ENCODE measurements around the gene GPR75. TPM values are rescaled to one million over a fixed set of nuclear protein-coding genes. Genes with fewer than 3 reads are reported as not detected.

Gene GPR75
- total RNA-seq, 1 donor from 2014 or later = 5.1 TPM

DNA sequence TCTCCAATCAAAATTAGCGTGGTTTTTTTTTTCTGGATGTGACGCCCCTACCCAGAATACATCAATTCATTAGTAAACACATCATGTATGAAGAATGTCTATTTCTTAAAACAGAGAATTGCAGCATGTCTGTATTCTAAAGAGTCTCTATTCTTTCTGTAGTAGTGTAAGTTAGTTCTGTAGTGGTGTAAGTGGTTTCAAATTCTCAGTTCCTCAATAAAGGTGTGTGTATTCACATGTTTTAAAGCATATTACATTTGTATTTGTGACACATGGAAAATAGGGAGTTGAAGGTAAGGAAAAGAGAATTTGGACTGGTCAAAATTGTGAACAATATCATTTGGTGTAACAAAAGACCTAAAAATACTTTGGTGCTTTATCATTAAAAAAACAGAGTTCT lies 8.0 kb upstream of the GPR75 start:
- H3K27me3 Mint-ChIP-seq (ENCODE audit: unreplicated experiment) = no peaks in the 10 kb centered on the region
- TF ChIP-seq, protein P1, sequence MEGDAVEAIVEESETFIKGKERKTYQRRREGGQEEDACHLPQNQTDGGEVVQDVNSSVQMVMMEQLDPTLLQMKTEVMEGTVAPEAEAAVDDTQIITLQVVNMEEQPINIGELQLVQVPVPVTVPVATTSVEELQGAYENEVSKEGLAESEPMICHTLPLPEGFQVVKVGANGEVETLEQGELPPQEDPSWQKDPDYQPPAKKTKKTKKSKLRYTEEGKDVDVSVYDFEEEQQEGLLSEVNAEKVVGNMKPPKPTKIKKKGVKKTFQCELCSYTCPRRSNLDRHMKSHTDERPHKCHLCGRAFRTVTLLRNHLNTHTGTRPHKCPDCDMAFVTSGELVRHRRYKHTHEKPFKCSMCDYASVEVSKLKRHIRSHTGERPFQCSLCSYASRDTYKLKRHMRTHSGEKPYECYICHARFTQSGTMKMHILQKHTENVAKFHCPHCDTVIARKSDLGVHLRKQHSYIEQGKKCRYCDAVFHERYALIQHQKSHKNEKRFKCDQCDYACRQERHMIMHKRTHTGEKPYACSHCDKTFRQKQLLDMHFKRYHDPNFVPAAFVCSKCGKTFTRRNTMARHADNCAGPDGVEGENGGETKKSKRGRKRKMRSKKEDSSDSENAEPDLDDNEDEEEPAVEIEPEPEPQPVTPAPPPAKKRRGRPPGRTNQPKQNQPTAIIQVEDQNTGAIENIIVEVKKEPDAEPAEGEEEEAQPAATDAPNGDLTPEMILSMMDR (IDR thresholded peaks at IDR 0.05; ENCODE audit: unreplicated experiment) = no peak
- H3K4me3 Mint-ChIP-seq (ENCODE audit: unreplicated experiment) = peak overlapping the region; percentile 49
- no peak for DNase-seq (ENCODE audit: low spot score)
- H3K27ac Mint-ChIP-seq (ENCODE audit: unreplicated experiment) = no peak overlapping the region
- H3K4me1 Mint-ChIP-seq (ENCODE audit: unreplicated experiment) = no peaks in the 10 kb centered on the region
- H3K9me3 Mint-ChIP-seq (ENCODE audit: unreplicated experiment) = no peaks in the 10 kb centered on the region
- peaks cover 16% of the 10 kb centered on the region for H3K36me3 Mint-ChIP-seq (ENCODE audit: low read depth, unreplicated experiment)

DNA sequence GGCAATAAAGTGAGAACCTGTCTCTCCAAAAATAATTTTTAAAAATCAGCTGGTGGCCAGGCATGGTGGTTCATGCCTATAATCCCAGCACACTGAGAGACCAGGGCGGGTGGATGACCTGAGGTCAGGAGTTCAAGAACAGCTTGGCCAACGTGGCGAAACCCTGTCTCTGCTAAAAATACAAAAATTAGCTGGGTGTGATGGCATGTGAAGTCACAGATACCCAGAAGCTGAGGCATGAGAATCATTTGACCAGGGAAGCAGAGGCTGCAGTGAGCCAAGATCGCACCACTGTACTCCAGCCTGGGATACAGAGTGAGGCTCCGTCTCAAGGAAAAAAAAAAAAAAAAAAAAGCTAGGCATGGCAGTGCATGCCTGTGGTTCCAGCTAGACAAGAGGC lies 7.4 kb upstream of the GPR75 start:
- no peaks in the 10 kb centered on the region for H3K4me1 Mint-ChIP-seq (ENCODE audit: unreplicated experiment)
- H3K27ac Mint-ChIP-seq (ENCODE audit: unreplicated experiment) = no peak overlapping the region
- DNase-seq (ENCODE audit: low spot score) = no peak
- TF ChIP-seq, protein P1 (IDR thresholded peaks at IDR 0.05; ENCODE audit: unreplicated experiment) = no peak
- H3K4me3 Mint-ChIP-seq (ENCODE audit: unreplicated experiment) = no peak overlapping the region
- no peaks in the 10 kb centered on the region for H3K27me3 Mint-ChIP-seq (ENCODE audit: unreplicated experiment)
- H3K36me3 Mint-ChIP-seq (ENCODE audit: low read depth, unreplicated experiment) = peaks cover 19% of the 10 kb centered on the region
- no peaks in the 10 kb centered on the region for H3K9me3 Mint-ChIP-seq (ENCODE audit: unreplicated experiment)

DNA sequence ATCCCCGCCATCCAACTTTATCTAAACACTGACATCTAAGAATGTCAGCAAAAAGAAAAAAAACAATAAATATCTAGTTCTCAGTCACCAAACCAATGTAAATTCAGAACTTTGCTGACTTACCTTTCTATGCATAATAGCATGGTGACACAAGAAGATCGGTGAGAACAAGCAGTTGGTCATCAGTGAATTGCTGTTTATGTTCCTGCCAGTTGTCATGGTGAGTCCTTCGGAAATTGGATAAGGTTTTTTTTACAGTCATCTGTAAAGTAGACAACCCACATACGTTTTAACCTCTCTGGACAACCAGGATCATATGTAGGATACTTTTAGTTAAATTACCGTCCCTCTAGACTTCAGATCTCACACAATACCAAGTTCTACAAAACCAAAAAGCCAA lies 6.2 kb upstream of the GPR75 start:
- peaks cover 1% of the 10 kb centered on the region for H3K4me1 Mint-ChIP-seq (ENCODE audit: unreplicated experiment)
- TF ChIP-seq, protein P1 (IDR thresholded peaks at IDR 0.05; ENCODE audit: unreplicated experiment) = no peak
- peaks cover 22% of the 10 kb centered on the region for H3K36me3 Mint-ChIP-seq (ENCODE audit: low read depth, unreplicated experiment)
- DNase-seq (ENCODE audit: low spot score) = no peak
- no peaks in the 10 kb centered on the region for H3K9me3 Mint-ChIP-seq (ENCODE audit: unreplicated experiment)
- H3K27me3 Mint-ChIP-seq (ENCODE audit: unreplicated experiment) = no peaks in the 10 kb centered on the region
- no peak overlapping the region for H3K4me3 Mint-ChIP-seq (ENCODE audit: unreplicated experiment)
- no peak overlapping the region for H3K27ac Mint-ChIP-seq (ENCODE audit: unreplicated experiment)

DNA sequence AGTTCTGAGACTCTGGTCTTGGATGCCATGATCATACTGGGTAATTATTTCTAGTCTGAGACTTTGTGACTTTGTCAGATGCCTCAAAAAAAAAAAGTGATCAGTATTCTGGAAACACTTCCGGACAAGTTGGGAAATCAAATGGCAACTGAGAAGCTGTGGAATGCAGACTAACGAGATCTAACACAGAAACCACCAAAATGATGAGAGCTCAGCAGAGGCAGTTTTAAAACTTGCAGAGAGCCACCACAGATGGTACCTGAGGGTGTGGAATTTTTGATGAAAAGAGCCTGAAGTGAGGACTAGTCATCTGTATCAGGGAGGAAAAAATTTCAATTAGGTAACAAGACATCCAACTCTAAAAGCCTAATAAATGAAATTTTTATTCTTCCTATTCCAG lies 5.5 kb upstream of the GPR75 start:
- H3K4me3 Mint-ChIP-seq (ENCODE audit: unreplicated experiment) = no peak overlapping the region
- H3K36me3 Mint-ChIP-seq (ENCODE audit: low read depth, unreplicated experiment) = peaks cover 22% of the 10 kb centered on the region
- TF ChIP-seq, protein P1 (IDR thresholded peaks at IDR 0.05; ENCODE audit: unreplicated experiment) = no peak
- no peak overlapping the region for H3K27ac Mint-ChIP-seq (ENCODE audit: unreplicated experiment)
- DNase-seq (ENCODE audit: low spot score) = no peak
- H3K4me1 Mint-ChIP-seq (ENCODE audit: unreplicated experiment) = peaks cover 8% of the 10 kb centered on the region
- H3K27me3 Mint-ChIP-seq (ENCODE audit: unreplicated experiment) = no peaks in the 10 kb centered on the region
- no peaks in the 10 kb centered on the region for H3K9me3 Mint-ChIP-seq (ENCODE audit: unreplicated experiment)

DNA sequence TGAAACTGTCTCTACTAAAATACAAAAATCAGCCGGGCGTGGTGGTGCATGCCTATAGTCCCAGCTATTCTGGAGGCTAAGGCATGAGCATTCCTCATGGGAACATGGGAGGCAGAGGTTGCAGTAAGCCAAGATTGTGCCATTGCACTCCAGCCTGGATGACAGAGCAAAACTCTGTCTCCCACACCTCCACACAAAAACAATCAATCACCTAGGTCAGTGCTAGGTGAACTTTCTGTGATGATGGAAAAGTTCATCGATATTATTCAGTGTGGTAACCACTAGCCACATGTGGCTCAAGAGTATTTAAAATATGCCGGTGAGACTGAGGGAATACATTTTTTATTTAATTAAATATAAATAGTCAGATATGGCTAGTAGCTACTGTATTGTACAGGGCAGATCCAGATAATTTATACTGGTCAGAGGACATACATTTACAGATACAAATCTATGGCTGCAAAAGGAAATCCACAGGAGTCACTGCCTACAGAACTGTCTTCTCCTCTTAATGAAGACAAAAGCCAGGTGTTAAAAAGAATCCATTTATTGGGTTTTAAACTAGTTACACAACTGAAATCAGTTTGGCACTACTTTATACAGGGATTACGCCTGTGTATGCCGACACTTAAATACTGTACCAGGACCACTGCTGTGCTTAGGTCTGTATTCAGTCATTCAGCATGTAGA lies 3.9 kb upstream of the GPR75 start:
- TF ChIP-seq, protein P1 (IDR thresholded peaks at IDR 0.05; ENCODE audit: unreplicated experiment) = no peak
- H3K36me3 Mint-ChIP-seq (ENCODE audit: low read depth, unreplicated experiment) = peaks cover 25% of the 10 kb centered on the region
- no peak overlapping the region for H3K4me3 Mint-ChIP-seq (ENCODE audit: unreplicated experiment)
- no peaks in the 10 kb centered on the region for H3K9me3 Mint-ChIP-seq (ENCODE audit: unreplicated experiment)
- peaks cover 1% of the 10 kb centered on the region for H3K27me3 Mint-ChIP-seq (ENCODE audit: unreplicated experiment)
- no peak for DNase-seq (ENCODE audit: low spot score)
- H3K27ac Mint-ChIP-seq (ENCODE audit: unreplicated experiment) = no peak overlapping the region
- peaks cover 16% of the 10 kb centered on the region for H3K4me1 Mint-ChIP-seq (ENCODE audit: unreplicated experiment)
